Skeletal muscle tissue (tissue), 4 donors: ENCODE measurements around the gene NCF1. TPM values are rescaled to one million over a fixed set of nuclear protein-coding genes. Genes with fewer than 3 reads are reported as not detected.
"Not testable (repeated sequence)": the region's sequence is repeated elsewhere in the genome, so short reads cannot be mapped to it uniquely, and the experiment has no call there.

Experiments used
- H3K27ac ChIP-seq: one replicate; pipeline ENCODE4 v1.7.0; 2013; ENCODE audit warnings: mild to moderate bottlenecking, low read depth, low read length, inconsistent platforms
- H3K27me3 ChIP-seq, 3 donors: one replicate each; pipeline ENCODE4 v1.7.0; 2013; ENCODE audit warnings: low read length in 3 of 3; ENCODE audit not compliant: control insufficient read depth in 3 of 3, insufficient read depth in 3 of 3
- H3K36me3 ChIP-seq, 3 donors: one replicate each; pipeline ENCODE4 v1.7.0; 2013; ENCODE audit warnings: low read length in 3 of 3; ENCODE audit not compliant: control insufficient read depth in 3 of 3, insufficient read depth in 3 of 3
- H3K4me1 ChIP-seq, 3 donors: one replicate each; pipeline ENCODE4 v1.7.0; 2013; ENCODE audit warnings: low read length in 3 of 3, mild to moderate bottlenecking in 3 of 3; ENCODE audit not compliant: control insufficient read depth in 3 of 3, insufficient read depth in 3 of 3
- H3K4me3 ChIP-seq, 3 donors: one replicate each; pipeline ENCODE4 v1.7.0; 2013; ENCODE audit warnings: low read length in 3 of 3
- H3K9ac ChIP-seq, 3 donors: one replicate each; pipeline ENCODE4 v1.7.0; 2013; ENCODE audit warnings: low read length in 3 of 3, mild to moderate bottlenecking in 3 of 3, moderate library complexity in 2 of 3, low read depth in 1 of 3
- H3K9me3 ChIP-seq, 3 donors: one replicate each; pipeline ENCODE4 v1.7.0; 2013; ENCODE audit warnings: low read length in 3 of 3; ENCODE audit not compliant: control insufficient read depth in 3 of 3
- total RNA-seq: library from RNA; depleted of rRNA; stranded (reverse); fragments of >200 nt; gene quantifications from one replicate; pipeline ENCODE4 v1.2.3, GENCODE V29; 2014
- donor health status: Osteomylitis.

Gene NCF1
- total RNA-seq, 1 donor from 2014 or later = 1.6 TPM

- H3K27me3 ChIP-seq, H3K36me3 ChIP-seq, H3K4me1 ChIP-seq, H3K9me3 ChIP-seq, H3K27ac ChIP-seq, H3K4me3 ChIP-seq, H3K9ac ChIP-seq: not testable (repeated sequence)
Measured at GRCh38 chr7:74758268-74758667, 15.5 kb upstream of the NCF1 start.

GRCh38 chr7:74758982-74759381 is 14.8 kb upstream of the NCF1 start:
- not testable (repeated sequence) for H3K36me3 ChIP-seq, H3K4me1 ChIP-seq, H3K9me3 ChIP-seq, H3K9ac ChIP-seq, H3K27me3 ChIP-seq, H3K27ac ChIP-seq, H3K4me3 ChIP-seq

- H3K9ac ChIP-seq, H3K9me3 ChIP-seq, H3K27ac ChIP-seq, H3K36me3 ChIP-seq, H3K27me3 ChIP-seq, H3K4me3 ChIP-seq, H3K4me1 ChIP-seq: not testable (repeated sequence)
Measured at GRCh38 chr7:74765205-74765918, 8.4 kb upstream of the NCF1 start.

GRCh38 chr7:74766509-74766908 is 7.3 kb upstream of the NCF1 start:
- H3K4me3 ChIP-seq, H3K27me3 ChIP-seq, H3K9ac ChIP-seq, H3K36me3 ChIP-seq, H3K9me3 ChIP-seq, H3K4me1 ChIP-seq, H3K27ac ChIP-seq: not testable (repeated sequence)

GRCh38 chr7:74766991-74767390 is 6.8 kb upstream of the NCF1 start:
- H3K4me3 ChIP-seq, H3K9me3 ChIP-seq, H3K27ac ChIP-seq, H3K27me3 ChIP-seq, H3K9ac ChIP-seq, H3K36me3 ChIP-seq, H3K4me1 ChIP-seq: not testable (repeated sequence)

- H3K27ac ChIP-seq, H3K9me3 ChIP-seq, H3K4me1 ChIP-seq, H3K4me3 ChIP-seq, H3K9ac ChIP-seq, H3K36me3 ChIP-seq, H3K27me3 ChIP-seq: not testable (repeated sequence)
Measured at GRCh38 chr7:74770062-74770461, 3.7 kb upstream of the NCF1 start.

- not testable (repeated sequence) for H3K27me3 ChIP-seq, H3K9ac ChIP-seq, H3K4me1 ChIP-seq
Measured at GRCh38 chr7:74772093-74772492, 1.7 kb upstream of the NCF1 start.

GRCh38 chr7:74775111-74775510 is 1.3 kb downstream of the NCF1 start:
- not testable (repeated sequence) for H3K4me1 ChIP-seq, H3K4me3 ChIP-seq, H3K27ac ChIP-seq, H3K9ac ChIP-seq, H3K36me3 ChIP-seq, H3K9me3 ChIP-seq, H3K27me3 ChIP-seq

More at GRCh38 chr7:74772093-74772492, 1.7 kb upstream of the NCF1 start:
- H3K27ac ChIP-seq, H3K4me3 ChIP-seq, H3K9me3 ChIP-seq, H3K36me3 ChIP-seq: not testable (repeated sequence)

- H3K9ac ChIP-seq, H3K36me3 ChIP-seq, H3K4me3 ChIP-seq, H3K9me3 ChIP-seq, H3K4me1 ChIP-seq, H3K27me3 ChIP-seq, H3K27ac ChIP-seq: not testable (repeated sequence)
Measured at GRCh38 chr7:74779053-74779452, 5.2 kb downstream of the NCF1 start.

- not testable (repeated sequence) for H3K9ac ChIP-seq, H3K27ac ChIP-seq, H3K4me3 ChIP-seq, H3K4me1 ChIP-seq, H3K27me3 ChIP-seq, H3K9me3 ChIP-seq, H3K36me3 ChIP-seq
Measured at GRCh38 chr7:74781746-74782145, 7.9 kb downstream of the NCF1 start.

- not testable (repeated sequence) for H3K4me1 ChIP-seq, H3K36me3 ChIP-seq
Measured at GRCh38 chr7:74783595-74783994, 9.8 kb downstream of the NCF1 start.

More at GRCh38 chr7:74783595-74783994, 9.8 kb downstream of the NCF1 start:
- not testable (repeated sequence) for H3K27me3 ChIP-seq, H3K9me3 ChIP-seq, H3K4me3 ChIP-seq, H3K27ac ChIP-seq, H3K9ac ChIP-seq
